Measurements from ENCODE around the gene SCGB3A2.
"Not testable (repeated sequence)": the region's sequence is repeated elsewhere in the genome, so short reads cannot be mapped to it uniquely, and the experiment has no call there.

Gene SCGB3A2

GRCh38 chr5:147859962-147860640 lies 18.4 kb upstream of the SCGB3A2 start:
- H3K27ac ChIP-seq (ENCODE audit: low read depth, low read length): no peak overlapping the region

GRCh38 chr5:147860641-147861025 lies 17.9 kb upstream of the SCGB3A2 start:
- Histone ChIP-seq H3K27me3 (ENCODE audit: control insufficient read depth in 5 of 5, insufficient read depth in 4 of 5, low read length in 5 of 5) (peaks cover 0 to 3% (median 0%) of the 10 kb centered on the region in 5 donors), H3K36me3 (ENCODE audit: control insufficient read depth in 5 of 5, insufficient read depth in 5 of 5, low read length in 5 of 5) (no peaks in the 10 kb centered on the region), H3K9ac (ENCODE audit: low read length in 5 of 5) (no peak overlapping the region), H3K4me3 (ENCODE audit: low read depth in 1 of 5, low read length in 5 of 5) (no peak overlapping the region), H3K27ac (ENCODE audit: low read depth, low read length) (no peak overlapping the region), H3K9me3 (ENCODE audit: control insufficient read depth in 5 of 5, low read length in 5 of 5) (no peaks in the 10 kb centered on the region), H3K4me1 (ENCODE audit: control insufficient read depth in 5 of 5, insufficient read depth in 5 of 5, low read length in 5 of 5) (no peaks in the 10 kb centered on the region)

More at GRCh38 chr5:147859962-147860640, 18.4 kb upstream of the SCGB3A2 start:
- H3K4me1 ChIP-seq (ENCODE audit: control insufficient read depth in 5 of 5, insufficient read depth in 5 of 5, low read length in 5 of 5): no peaks in the 10 kb centered on the region
- no peak overlapping the region for H3K4me3 ChIP-seq (ENCODE audit: low read depth in 1 of 5, low read length in 5 of 5)
- no peaks in the 10 kb centered on the region for H3K9me3 ChIP-seq (ENCODE audit: control insufficient read depth in 5 of 5, low read length in 5 of 5)
- no peak overlapping the region for H3K9ac ChIP-seq (ENCODE audit: low read length in 5 of 5)
- H3K27me3 ChIP-seq (ENCODE audit: control insufficient read depth in 5 of 5, insufficient read depth in 4 of 5, low read length in 5 of 5): peaks cover 0 to 3% (median 0%) of the 10 kb centered on the region in 5 donors
- no peaks in the 10 kb centered on the region for H3K36me3 ChIP-seq (ENCODE audit: control insufficient read depth in 5 of 5, insufficient read depth in 5 of 5, low read length in 5 of 5)

GRCh38 chr5:147863454-147864158 lies 14.9 kb upstream of the SCGB3A2 start:
- no peaks in the 10 kb centered on the region for H3K9me3 ChIP-seq (ENCODE audit: control insufficient read depth in 5 of 5, low read length in 5 of 5)
- H3K9ac ChIP-seq (ENCODE audit: low read length in 5 of 5): no peak overlapping the region
- peaks cover 0 to 3% (median 0%) of the 10 kb centered on the region in 5 donors for H3K27me3 ChIP-seq (ENCODE audit: control insufficient read depth in 5 of 5, insufficient read depth in 4 of 5, low read length in 5 of 5)
- H3K27ac ChIP-seq (ENCODE audit: low read depth, low read length): no peak overlapping the region
- H3K4me1 ChIP-seq (ENCODE audit: control insufficient read depth in 5 of 5, insufficient read depth in 5 of 5, low read length in 5 of 5): no peaks in the 10 kb centered on the region
- H3K4me3 ChIP-seq (ENCODE audit: low read depth in 1 of 5, low read length in 5 of 5): no peak overlapping the region
- H3K36me3 ChIP-seq (ENCODE audit: control insufficient read depth in 5 of 5, insufficient read depth in 5 of 5, low read length in 5 of 5): no peaks in the 10 kb centered on the region

GRCh38 chr5:147869112-147869511 lies 9.4 kb upstream of the SCGB3A2 start:
- Histone ChIP-seq H3K36me3 (ENCODE audit: control insufficient read depth in 5 of 5, insufficient read depth in 5 of 5, low read length in 5 of 5) (no peaks in the 10 kb centered on the region), H3K4me1 (ENCODE audit: control insufficient read depth in 5 of 5, insufficient read depth in 5 of 5, low read length in 5 of 5) (no peaks in the 10 kb centered on the region), H3K4me3 (ENCODE audit: low read depth in 1 of 5, low read length in 5 of 5) (no peak overlapping the region), H3K9ac (ENCODE audit: low read length in 5 of 5) (no peak overlapping the region), H3K27me3 (ENCODE audit: control insufficient read depth in 5 of 5, insufficient read depth in 4 of 5, low read length in 5 of 5) (peaks cover 0 to 3% (median 0%) of the 10 kb centered on the region in 5 donors), H3K9me3 (ENCODE audit: control insufficient read depth in 5 of 5, low read length in 5 of 5) (no peaks in the 10 kb centered on the region), H3K27ac (ENCODE audit: low read depth, low read length) (no peak overlapping the region)

GRCh38 chr5:147869892-147870291 lies 8.6 kb upstream of the SCGB3A2 start:
- not testable (repeated sequence) for H3K27ac ChIP-seq (ENCODE audit: low read depth, low read length); H3K9ac ChIP-seq (ENCODE audit: low read length in 5 of 5); H3K9me3 ChIP-seq (ENCODE audit: control insufficient read depth in 5 of 5, low read length in 5 of 5); H3K4me1 ChIP-seq (ENCODE audit: control insufficient read depth in 5 of 5, insufficient read depth in 5 of 5, low read length in 5 of 5); H3K4me3 ChIP-seq (ENCODE audit: low read depth in 1 of 5, low read length in 5 of 5); H3K27me3 ChIP-seq (ENCODE audit: control insufficient read depth in 5 of 5, insufficient read depth in 4 of 5, low read length in 5 of 5); H3K36me3 ChIP-seq (ENCODE audit: control insufficient read depth in 5 of 5, insufficient read depth in 5 of 5, low read length in 5 of 5)

DNA sequence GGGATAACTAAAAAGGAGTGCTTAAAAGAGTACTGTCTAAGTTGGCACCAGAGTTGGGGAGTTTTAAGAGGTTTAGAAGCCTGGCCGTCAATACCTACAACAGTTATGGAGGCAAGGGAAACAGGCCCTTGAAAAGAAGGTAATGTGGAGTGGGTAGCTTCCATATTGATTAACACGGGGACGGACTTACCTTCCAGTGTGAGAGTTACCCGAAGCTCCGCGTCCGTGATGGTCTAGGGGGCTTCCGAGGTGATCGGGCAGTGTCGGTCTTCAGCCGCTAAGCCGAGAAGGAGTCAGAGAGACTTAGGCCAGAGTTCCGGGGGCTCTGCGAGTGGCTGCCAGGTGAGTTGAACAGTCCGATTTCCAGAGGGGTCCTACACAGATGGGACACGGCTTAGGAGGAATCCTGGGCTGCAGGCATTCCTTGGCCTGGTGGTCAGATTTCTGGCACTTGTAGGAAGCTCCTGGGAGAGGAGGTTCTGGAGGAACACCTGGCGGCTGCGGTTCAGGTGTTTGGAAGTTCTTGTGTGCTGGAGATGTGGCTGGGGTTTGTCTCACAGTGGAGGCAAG lies 6.4 kb upstream of the SCGB3A2 start:
- not testable (repeated sequence) for H3K36me3 ChIP-seq (ENCODE audit: control insufficient read depth in 5 of 5, insufficient read depth in 5 of 5, low read length in 5 of 5); H3K27ac ChIP-seq (ENCODE audit: low read depth, low read length); H3K4me3 ChIP-seq (ENCODE audit: low read depth in 1 of 5, low read length in 5 of 5); H3K9ac ChIP-seq (ENCODE audit: low read length in 5 of 5); H3K4me1 ChIP-seq (ENCODE audit: control insufficient read depth in 5 of 5, insufficient read depth in 5 of 5, low read length in 5 of 5); H3K27me3 ChIP-seq (ENCODE audit: control insufficient read depth in 5 of 5, insufficient read depth in 4 of 5, low read length in 5 of 5); H3K9me3 ChIP-seq (ENCODE audit: control insufficient read depth in 5 of 5, low read length in 5 of 5)

GRCh38 chr5:147872744-147873435 lies 5.6 kb upstream of the SCGB3A2 start:
- not testable (repeated sequence) for H3K9ac ChIP-seq (ENCODE audit: low read length in 5 of 5); H3K4me1 ChIP-seq (ENCODE audit: control insufficient read depth in 5 of 5, insufficient read depth in 5 of 5, low read length in 5 of 5); H3K27me3 ChIP-seq (ENCODE audit: control insufficient read depth in 5 of 5, insufficient read depth in 4 of 5, low read length in 5 of 5); H3K9me3 ChIP-seq (ENCODE audit: control insufficient read depth in 5 of 5, low read length in 5 of 5); H3K4me3 ChIP-seq (ENCODE audit: low read depth in 1 of 5, low read length in 5 of 5); H3K27ac ChIP-seq (ENCODE audit: low read depth, low read length); H3K36me3 ChIP-seq (ENCODE audit: control insufficient read depth in 5 of 5, insufficient read depth in 5 of 5, low read length in 5 of 5)

GRCh38 chr5:147874118-147874875 lies 4.2 kb upstream of the SCGB3A2 start:
- not testable (repeated sequence) for H3K36me3 ChIP-seq (ENCODE audit: control insufficient read depth in 5 of 5, insufficient read depth in 5 of 5, low read length in 5 of 5); H3K4me1 ChIP-seq (ENCODE audit: control insufficient read depth in 5 of 5, insufficient read depth in 5 of 5, low read length in 5 of 5); H3K27me3 ChIP-seq (ENCODE audit: control insufficient read depth in 5 of 5, insufficient read depth in 4 of 5, low read length in 5 of 5); H3K9ac ChIP-seq (ENCODE audit: low read length in 5 of 5); H3K27ac ChIP-seq (ENCODE audit: low read depth, low read length); H3K4me3 ChIP-seq (ENCODE audit: low read depth in 1 of 5, low read length in 5 of 5); H3K9me3 ChIP-seq (ENCODE audit: control insufficient read depth in 5 of 5, low read length in 5 of 5)

DNA sequence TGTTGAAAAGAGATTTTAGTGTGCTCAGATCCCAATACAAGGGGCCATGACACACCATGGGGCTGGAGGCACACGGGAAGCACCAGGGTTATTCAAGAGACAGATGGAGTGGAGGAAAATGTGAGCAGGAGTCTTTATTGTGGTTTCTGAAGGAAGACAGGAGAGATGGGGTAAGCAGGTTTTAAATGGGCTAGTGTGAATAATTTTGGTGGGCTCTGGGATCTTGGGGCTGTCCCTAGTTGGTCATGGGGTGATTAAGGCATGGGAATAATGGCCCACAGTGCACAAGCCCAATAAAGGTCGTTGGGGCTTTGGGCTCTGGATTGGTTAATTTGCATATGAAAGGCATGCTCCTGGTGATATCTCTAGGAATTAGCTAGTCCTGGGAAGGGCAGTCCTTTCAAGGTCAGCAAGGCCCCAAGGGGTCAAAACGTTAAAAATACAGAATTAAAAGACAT lies 3.6 kb upstream of the SCGB3A2 start:
- Histone ChIP-seq H3K9ac (ENCODE audit: low read length in 5 of 5) (no peak overlapping the region), H3K4me3 (ENCODE audit: low read depth in 1 of 5, low read length in 5 of 5) (no peak overlapping the region), H3K36me3 (ENCODE audit: control insufficient read depth in 5 of 5, insufficient read depth in 5 of 5, low read length in 5 of 5) (no peaks in the 10 kb centered on the region), H3K9me3 (ENCODE audit: control insufficient read depth in 5 of 5, low read length in 5 of 5) (no peaks in the 10 kb centered on the region), H3K27me3 (ENCODE audit: control insufficient read depth in 5 of 5, insufficient read depth in 4 of 5, low read length in 5 of 5) (no peaks in the 10 kb centered on the region), H3K27ac (ENCODE audit: low read depth, low read length) (no peak overlapping the region), H3K4me1 (ENCODE audit: control insufficient read depth in 5 of 5, insufficient read depth in 5 of 5, low read length in 5 of 5) (no peaks in the 10 kb centered on the region)

Measured in subcutaneous abdominal adipose tissue (tissue), 5 donors.